Natural killer cell treated with Interleukin-12 subunit alpha and Interleukin-12 subunit beta and Interleukin-15 and Interleukin-18, amount 100 ng/mL, for 72 hours (primary cell): Measurements from ENCODE around the gene MYCN. TPM values are rescaled to one million over a fixed set of nuclear protein-coding genes. Genes with fewer than 3 reads are reported as not detected.
"Not testable (repeated sequence)": the region's sequence is repeated elsewhere in the genome, so short reads cannot be mapped to it uniquely, and the experiment has no call there.

Experiments
- ATAC-seq, 2 donors: fragments of 150-1000 bp; cut with Tn5 transposase in 1 of 2; sonication (Bioruptor Pico), chemical (Tn5 transposase) in 1 of 2; 2 replicates each; pipeline ENCODE4 v1.10.0; 2021
- DNase-seq: peaks from one replicate; pipeline ENCODE4 v3.0.0; 2022; ENCODE audit warnings: low spot score
- H3K27ac Mint-ChIP-seq, 2 donors: 1 replicate in 1 of 2; 2 replicates in 1 of 2; pipeline ENCODE4 v1.8.0; 2022; ENCODE audit warnings: mixed read lengths in 2 of 2, mild to moderate bottlenecking in 1 of 2, moderate library complexity in 1 of 2
- H3K27me3 Mint-ChIP-seq, 2 donors: 1 replicate in 1 of 2; 2 replicates in 1 of 2; pipeline ENCODE4 v1.8.0; 2022; ENCODE audit warnings: mixed read lengths in 2 of 2
- H3K36me3 Mint-ChIP-seq: one replicate; pipeline ENCODE4 v1.8.0; 2022; ENCODE audit warnings: mixed read lengths
- H3K4me1 Mint-ChIP-seq, 2 donors: 1 replicate in 1 of 2; 2 replicates in 1 of 2; pipeline ENCODE4 v1.8.0; 2022; ENCODE audit warnings: low read depth in 2 of 2, mixed read lengths in 2 of 2, mild to moderate bottlenecking in 1 of 2
- H3K4me3 Mint-ChIP-seq: one replicate; pipeline ENCODE4 v1.8.0; 2022; ENCODE audit warnings: mixed read lengths
- H3K9me3 Mint-ChIP-seq: 2 replicates; pipeline ENCODE4 v1.8.0; 2022; ENCODE audit warnings: mixed read lengths
- total RNA-seq, 2 donors: library from RNA; stranded (reverse); gene quantifications; one replicate each; pipeline ENCODE4 v1.2.3, GENCODE V29; 2022

The MYCN gene
- total RNA-seq, 2 donors from 2014 or later = not detected

- H3K27me3 Mint-ChIP-seq = peaks cover 6 to 10% of the 10 kb centered on the region in 2 donors
- H3K27ac Mint-ChIP-seq = no peak overlapping the region
- no peak overlapping the region for H3K4me3 Mint-ChIP-seq
- DNase-seq (no peak), ATAC-seq (no peak)
- peaks cover 6% of the 10 kb centered on the region for H3K36me3 Mint-ChIP-seq
- H3K4me1 Mint-ChIP-seq = peaks cover 0 to 3% of the 10 kb centered on the region in 2 donors
- H3K9me3 Mint-ChIP-seq = no peaks in the 10 kb centered on the region
Measured at GRCh38 chr2:15959331-15960153, 19.2 kb downstream of the MYCN start.

GRCh38 chr2:15960154-15960520 is 19.8 kb downstream of the MYCN start:
- not testable (repeated sequence) for DNase-seq, H3K9me3 Mint-ChIP-seq, H3K4me3 Mint-ChIP-seq, H3K27ac Mint-ChIP-seq, H3K4me1 Mint-ChIP-seq, H3K36me3 Mint-ChIP-seq, ATAC-seq
- H3K27me3 Mint-ChIP-seq = peaks cover 6 to 10% of the 10 kb centered on the region in 2 donors

DNA sequence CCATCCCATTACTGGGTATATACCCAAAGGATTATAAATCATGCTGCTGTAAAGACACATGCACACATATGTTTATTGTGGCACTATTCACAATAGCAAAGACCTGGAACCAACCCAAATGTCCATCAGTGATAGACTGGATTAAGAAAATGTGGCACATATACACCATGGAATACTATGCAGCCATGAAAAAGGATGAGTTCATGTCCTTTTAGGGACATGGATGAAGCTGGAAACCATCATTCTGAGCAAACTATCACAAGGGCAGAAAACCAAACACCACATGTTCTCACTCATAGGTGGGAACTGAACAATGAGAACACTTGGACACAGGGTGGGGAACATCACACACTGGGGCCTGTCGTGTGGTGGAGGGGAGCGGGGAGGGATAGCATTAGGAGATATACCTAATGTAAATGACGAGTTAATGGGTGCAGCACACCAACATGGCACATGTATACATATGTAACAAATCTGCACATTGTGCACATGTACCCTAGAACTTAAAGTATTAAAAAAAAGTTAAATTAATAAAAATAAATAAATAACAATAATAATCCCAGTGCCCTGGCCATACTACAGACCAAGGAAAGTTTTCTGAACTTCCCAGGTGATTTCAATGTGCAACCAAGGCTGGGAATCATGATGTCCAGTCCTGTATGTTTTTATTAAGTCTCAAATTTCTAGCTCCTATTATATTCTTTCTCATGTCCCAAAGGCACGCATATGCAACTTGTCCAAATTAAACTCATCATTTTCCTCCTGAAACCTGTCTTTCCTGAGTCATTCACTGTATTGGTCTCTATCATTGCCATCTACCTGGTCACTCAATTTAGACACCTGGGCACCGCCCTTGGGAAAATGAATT is 23.0 kb downstream of the MYCN start:
- H3K4me3 Mint-ChIP-seq, DNase-seq, H3K36me3 Mint-ChIP-seq, ATAC-seq, H3K9me3 Mint-ChIP-seq, H3K27ac Mint-ChIP-seq: not testable (repeated sequence)
- Mint-ChIP-seq H3K27me3 (peaks cover 4 to 10% of the 10 kb centered on the region in 2 donors), H3K4me1 (peaks cover 11 to 22% of the 10 kb centered on the region in 2 donors)

GRCh38 chr2:15963977-15964670 is 23.8 kb downstream of the MYCN start:
- H3K27ac Mint-ChIP-seq = peak overlapping the region in 1 of 2 donors; percentile 25
- no peak for DNase-seq

DNA sequence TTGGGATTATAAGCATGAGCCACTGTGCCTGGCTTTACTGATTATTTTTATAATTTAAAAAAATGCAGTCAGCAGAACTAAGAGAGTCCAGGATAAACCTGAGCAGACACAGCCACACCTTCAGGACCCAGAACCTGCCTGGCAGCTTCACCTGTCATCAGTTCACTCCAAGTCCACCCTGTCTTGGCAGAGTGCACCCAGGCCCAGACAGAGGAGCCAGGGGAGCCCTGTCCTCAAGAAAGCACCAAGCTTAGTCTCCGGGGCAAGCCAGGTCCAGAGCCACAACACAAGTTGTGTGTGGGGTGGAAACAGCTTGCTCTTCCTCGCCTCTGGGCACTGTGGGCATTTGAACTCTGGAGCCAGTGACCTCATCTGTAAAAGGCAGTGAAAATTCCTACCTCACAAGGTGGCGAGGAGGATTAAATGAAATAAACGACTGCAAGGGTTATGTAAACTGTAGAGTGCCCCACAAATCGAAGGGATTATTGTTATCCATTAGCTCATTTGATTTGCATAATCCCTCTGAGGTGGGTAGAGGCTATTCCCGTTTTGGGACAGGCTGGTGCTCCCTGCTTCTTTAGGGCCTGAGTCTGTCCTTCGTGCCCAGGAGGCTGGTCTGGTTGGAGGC is 24.7 kb downstream of the MYCN start:
- peak overlapping the region in 1 of 2 donors; percentile 83 for H3K27ac Mint-ChIP-seq
- no peak for DNase-seq
- ATAC-seq = no peak
- H3K4me1 Mint-ChIP-seq = peaks cover 11 to 29% of the 10 kb centered on the region in 2 donors
- H3K9me3 Mint-ChIP-seq = no peaks in the 10 kb centered on the region
- H3K36me3 Mint-ChIP-seq = peaks cover 6% of the 10 kb centered on the region
- H3K4me3 Mint-ChIP-seq = no peak overlapping the region
- H3K27me3 Mint-ChIP-seq = peaks cover 0 to 8% of the 10 kb centered on the region in 2 donors

More at GRCh38 chr2:15963977-15964670, 23.8 kb downstream of the MYCN start:
- H3K9me3 Mint-ChIP-seq = no peaks in the 10 kb centered on the region
- peaks cover 11 to 23% of the 10 kb centered on the region in 2 donors for H3K4me1 Mint-ChIP-seq
- no peak for ATAC-seq
- peaks cover 6% of the 10 kb centered on the region for H3K36me3 Mint-ChIP-seq
- H3K27me3 Mint-ChIP-seq = peaks cover 3 to 10% of the 10 kb centered on the region in 2 donors
- no peak overlapping the region for H3K4me3 Mint-ChIP-seq

- H3K27ac Mint-ChIP-seq = peak overlapping the region in 1 of 2 donors; percentile 83
- peaks cover under 1 to 3% of the 10 kb centered on the region in 2 donors for H3K27me3 Mint-ChIP-seq
- ATAC-seq (peak; percentile 69 to 81), DNase-seq (peak; percentile 79)
- H3K36me3 Mint-ChIP-seq = peaks cover 1% of the 10 kb centered on the region
- H3K4me1 Mint-ChIP-seq = peaks cover 11 to 30% of the 10 kb centered on the region in 2 donors
- H3K9me3 Mint-ChIP-seq = no peaks in the 10 kb centered on the region
- H3K4me3 Mint-ChIP-seq = peak overlapping the region; percentile 20
Measured at GRCh38 chr2:15965564-15966019, 25.2 kb downstream of the MYCN start.

GRCh38 chr2:15967415-15968279 is 27.3 kb downstream of the MYCN start:
- H3K9me3 Mint-ChIP-seq = no peaks in the 10 kb centered on the region
- H3K27me3 Mint-ChIP-seq = peaks cover 0 to 2% of the 10 kb centered on the region in 2 donors
- peak overlapping the region in 1 of 2 donors; percentile 30 for H3K27ac Mint-ChIP-seq
- H3K4me1 Mint-ChIP-seq = peaks cover 11 to 32% of the 10 kb centered on the region in 2 donors
- ATAC-seq = no peak
- H3K4me3 Mint-ChIP-seq = no peak overlapping the region
- no peak for DNase-seq
- no peaks in the 10 kb centered on the region for H3K36me3 Mint-ChIP-seq

GRCh38 chr2:15968280-15969178 is 28.2 kb downstream of the MYCN start:
- Mint-ChIP-seq H3K36me3 (no peaks in the 10 kb centered on the region), H3K4me3 (no peak overlapping the region), H3K9me3 (no peaks in the 10 kb centered on the region), H3K27me3 (peaks cover 0 to 2% of the 10 kb centered on the region in 2 donors), H3K27ac (peak overlapping the region in 1 of 2 donors; percentile 30), H3K4me1 (peaks cover 11 to 32% of the 10 kb centered on the region in 2 donors)
- ATAC-seq (no peak), DNase-seq (no peak)

GRCh38 chr2:15969214-15969613 is 28.9 kb downstream of the MYCN start:
- Mint-ChIP-seq H3K4me3 (no peak overlapping the region), H3K27ac (peak overlapping the region in 1 of 2 donors; percentile 60), H3K9me3 (no peaks in the 10 kb centered on the region), H3K36me3 (no peaks in the 10 kb centered on the region), H3K4me1 (peaks cover 11 to 31% of the 10 kb centered on the region in 2 donors), H3K27me3 (peaks cover 0 to 2% of the 10 kb centered on the region in 2 donors)
- ATAC-seq (no peak), DNase-seq (no peak)

DNA sequence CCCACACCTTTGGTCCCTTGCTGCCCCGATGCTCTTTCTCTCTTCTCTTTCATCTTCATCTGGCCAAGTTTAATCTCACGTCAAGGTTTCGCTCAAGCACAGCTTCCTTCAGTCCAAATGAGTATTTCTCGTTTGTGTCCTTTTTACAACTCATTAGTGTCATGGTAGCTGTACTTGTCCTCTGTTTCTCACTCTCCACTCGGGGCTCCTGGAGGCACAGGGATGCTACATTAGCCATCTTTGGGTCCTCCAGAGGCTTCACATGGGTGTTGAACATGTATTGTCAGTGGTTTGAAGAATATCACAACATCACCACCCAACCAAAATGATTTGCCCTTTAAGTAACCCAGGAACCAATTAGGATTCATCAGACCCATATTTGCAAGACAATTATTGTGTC is 30.4 kb downstream of the MYCN start:
- Mint-ChIP-seq H3K27ac (no peak overlapping the region), H3K36me3 (no peaks in the 10 kb centered on the region), H3K4me1 (peaks cover 9 to 22% of the 10 kb centered on the region in 2 donors), H3K27me3 (peaks cover 0 to 2% of the 10 kb centered on the region in 2 donors), H3K4me3 (no peak overlapping the region), H3K9me3 (no peaks in the 10 kb centered on the region)
- ATAC-seq (no peak), DNase-seq (no peak)

- no peak for DNase-seq
- H3K27me3 Mint-ChIP-seq = peaks cover 0 to 2% of the 10 kb centered on the region in 2 donors
- H3K36me3 Mint-ChIP-seq = no peaks in the 10 kb centered on the region
Measured at GRCh38 chr2:15971351-15971750, 31.0 kb downstream of the MYCN start.

More at GRCh38 chr2:15971351-15971750, 31.0 kb downstream of the MYCN start:
- no peak for ATAC-seq
- Mint-ChIP-seq H3K4me3 (no peak overlapping the region), H3K4me1 (peaks cover 2 to 18% of the 10 kb centered on the region in 2 donors), H3K9me3 (no peaks in the 10 kb centered on the region), H3K27ac (no peak overlapping the region)
